EH (cell line): ENCODE data around the gene PIAS4.
"Not testable (repeated sequence)": the region's sequence is repeated elsewhere in the genome, so short reads cannot be mapped to it uniquely, and the experiment has no call there.

Experiments used
- DNase-seq: peaks from one replicate; pipeline ENCODE4 v3.0.0-alpha.2; 2015; ENCODE audit warnings: low read depth

PIAS4 gene, protein sequence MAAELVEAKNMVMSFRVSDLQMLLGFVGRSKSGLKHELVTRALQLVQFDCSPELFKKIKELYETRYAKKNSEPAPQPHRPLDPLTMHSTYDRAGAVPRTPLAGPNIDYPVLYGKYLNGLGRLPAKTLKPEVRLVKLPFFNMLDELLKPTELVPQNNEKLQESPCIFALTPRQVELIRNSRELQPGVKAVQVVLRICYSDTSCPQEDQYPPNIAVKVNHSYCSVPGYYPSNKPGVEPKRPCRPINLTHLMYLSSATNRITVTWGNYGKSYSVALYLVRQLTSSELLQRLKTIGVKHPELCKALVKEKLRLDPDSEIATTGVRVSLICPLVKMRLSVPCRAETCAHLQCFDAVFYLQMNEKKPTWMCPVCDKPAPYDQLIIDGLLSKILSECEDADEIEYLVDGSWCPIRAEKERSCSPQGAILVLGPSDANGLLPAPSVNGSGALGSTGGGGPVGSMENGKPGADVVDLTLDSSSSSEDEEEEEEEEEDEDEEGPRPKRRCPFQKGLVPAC

GRCh38 chr19:4007021-4007835 lies at the start of gene PIAS4:
Gene PIAS4 (plus strand): TSS chr19:4007736. CDS start chr19:4007761, 25 bp downstream.
- peak; percentile 94 for DNase-seq

DNA sequence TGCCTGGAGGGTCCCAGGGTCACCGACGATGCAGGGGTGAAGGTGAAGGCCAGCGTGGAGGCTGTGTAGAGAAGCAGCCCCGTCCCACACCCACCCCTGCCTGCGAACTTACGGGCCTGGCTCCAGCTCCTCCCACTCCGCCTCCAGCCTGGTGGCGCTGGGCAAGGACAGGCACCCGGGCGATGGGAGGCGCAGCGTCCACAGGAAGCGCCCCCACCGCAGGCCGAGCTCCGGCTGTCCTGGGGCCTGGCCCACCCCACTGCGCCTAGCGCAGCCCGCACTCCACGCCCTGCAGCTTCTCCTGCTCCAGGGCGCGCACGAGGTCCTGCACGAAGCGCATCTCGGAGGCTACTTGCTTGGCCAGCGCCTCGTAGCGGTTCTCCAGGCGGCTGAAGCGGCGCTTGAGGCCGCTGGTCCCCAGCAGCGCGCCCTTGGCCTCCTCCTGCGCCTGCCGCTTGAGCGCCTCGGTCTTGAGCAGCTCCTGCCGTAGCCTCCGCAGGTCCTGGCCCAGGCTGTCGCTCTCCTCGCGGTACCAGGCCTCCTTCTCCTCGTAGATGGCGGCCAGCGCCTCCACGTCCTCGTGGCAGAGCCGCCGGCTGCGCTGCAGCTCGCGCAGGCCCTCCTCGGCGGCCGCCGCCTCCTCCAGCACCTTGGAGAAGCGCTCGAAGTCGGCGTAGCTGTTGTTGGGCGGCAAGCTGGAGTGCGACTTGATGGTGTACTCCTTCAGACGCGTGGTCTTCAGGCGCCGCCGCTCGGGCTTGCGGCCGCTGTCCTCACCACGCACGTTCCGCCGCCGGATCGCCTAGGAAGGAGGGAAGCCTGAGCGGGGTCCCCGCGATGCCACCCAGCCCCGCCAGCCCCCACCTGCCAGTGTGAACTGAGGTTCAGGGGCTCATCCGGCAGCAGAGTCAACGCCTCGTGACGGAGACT lies 48.4 kb upstream of the PIAS4 start:
- no peak for DNase-seq

DNA sequence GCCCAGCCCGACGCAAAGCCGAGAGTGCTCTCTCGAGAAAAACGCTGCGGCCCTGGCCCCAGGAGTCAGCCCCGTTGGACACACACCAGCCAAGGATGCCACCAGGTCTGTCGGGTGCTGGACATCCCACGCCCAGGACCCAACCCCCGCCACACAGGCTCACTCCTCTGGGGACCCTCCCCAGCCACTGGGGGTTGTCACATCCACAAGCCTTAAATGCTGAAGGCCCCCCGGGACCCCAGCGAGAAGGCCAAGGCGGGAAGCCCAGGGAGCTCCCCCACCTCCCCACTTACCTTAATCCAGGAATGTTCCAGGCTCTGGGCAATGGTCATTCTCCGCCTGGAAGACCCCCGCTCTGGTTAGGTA lies 47.8 kb upstream of the PIAS4 start:
- no peak for DNase-seq

- no peak for DNase-seq
Measured at GRCh38 chr19:3961007-3961406, 46.5 kb upstream of the PIAS4 start.

DNA sequence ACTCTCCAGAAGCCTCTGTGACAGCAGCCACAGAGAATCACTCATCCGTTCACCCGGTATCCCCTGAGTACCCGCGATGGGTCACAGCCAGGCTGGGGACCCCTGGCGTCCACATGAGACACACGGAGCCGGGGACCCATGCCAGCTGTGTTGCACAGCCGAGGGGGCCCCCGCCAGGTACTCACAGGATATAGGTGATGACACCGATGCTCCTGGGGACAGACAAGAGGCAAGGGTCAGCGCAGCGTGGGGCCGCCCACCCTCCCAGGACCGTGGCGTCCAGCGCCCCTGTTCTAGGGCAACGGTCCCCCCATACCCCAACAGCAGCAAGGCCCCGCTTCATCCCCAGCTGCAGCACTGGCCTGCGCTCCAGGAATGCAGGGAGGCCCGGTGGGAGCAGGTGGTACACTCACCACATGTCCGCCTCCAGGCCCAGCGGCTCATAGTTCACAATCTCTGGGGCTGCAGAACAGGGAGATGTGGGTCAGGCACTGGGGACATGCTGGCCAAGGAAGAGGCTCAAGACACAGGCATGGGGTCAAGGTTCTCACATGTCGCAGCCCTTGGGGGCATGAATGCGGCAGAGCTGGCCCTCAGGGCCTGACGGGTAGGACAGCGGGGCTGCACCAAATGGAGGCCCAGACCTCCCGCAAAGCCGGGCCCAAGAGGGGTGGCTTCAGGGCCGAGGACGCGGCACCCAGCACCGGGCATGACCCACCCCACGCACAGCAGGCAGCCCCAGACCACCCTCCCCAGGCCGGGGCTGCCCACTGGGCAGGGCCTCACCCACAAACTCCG lies 43.9 kb upstream of the PIAS4 start:
- no peak for DNase-seq

GRCh38 chr19:3964256-3965194 lies 43.0 kb upstream of the PIAS4 start:
- DNase-seq = no peak

- DNase-seq = no peak
Measured at GRCh38 chr19:3966051-3967017, 41.2 kb upstream of the PIAS4 start.

- DNase-seq = not testable (repeated sequence)
Measured at GRCh38 chr19:3967983-3968382, 39.6 kb upstream of the PIAS4 start.

DNA sequence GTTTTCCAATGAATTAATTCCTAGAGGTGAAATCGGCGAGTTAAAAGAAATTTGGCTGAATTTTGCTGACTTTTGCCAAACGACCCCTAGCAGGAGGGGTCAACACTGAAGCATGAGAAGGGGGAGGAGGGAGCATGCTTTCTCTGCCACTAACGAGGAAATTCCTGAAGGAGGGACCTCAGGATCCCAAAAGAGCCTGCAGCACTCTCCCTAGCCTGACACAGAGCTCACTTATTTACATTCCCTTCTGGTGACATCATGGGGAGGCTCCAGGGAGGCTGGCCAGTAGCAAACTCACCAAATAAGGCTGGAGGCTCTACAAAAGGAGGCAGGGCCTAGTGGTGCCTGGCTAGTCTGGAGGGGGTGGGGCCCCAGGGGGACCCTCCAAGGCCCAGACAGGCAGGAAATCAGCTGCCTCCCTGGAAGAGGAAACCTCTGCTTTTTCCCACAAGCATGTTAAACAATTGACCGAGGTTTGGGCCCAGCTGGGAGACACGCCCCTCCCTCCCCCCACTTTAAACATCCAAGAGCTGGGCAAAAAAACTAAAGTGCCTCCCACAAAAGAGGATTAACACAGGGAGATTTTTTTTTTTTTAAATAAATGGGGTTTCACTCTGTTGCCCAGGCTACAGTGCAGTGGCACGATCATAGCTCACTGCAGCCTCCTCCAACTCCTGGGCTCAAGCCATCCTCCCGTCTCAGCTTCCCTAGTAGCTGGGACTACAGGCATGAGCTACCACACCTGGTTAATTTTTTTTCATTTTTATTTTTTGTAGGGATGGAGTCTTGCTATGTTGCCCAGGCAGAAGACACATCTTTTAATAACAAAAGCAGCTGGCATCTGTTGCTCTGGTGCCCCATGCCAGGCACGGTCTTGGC lies 38.7 kb upstream of the PIAS4 start:
- peak; percentile 100 for DNase-seq

DNA sequence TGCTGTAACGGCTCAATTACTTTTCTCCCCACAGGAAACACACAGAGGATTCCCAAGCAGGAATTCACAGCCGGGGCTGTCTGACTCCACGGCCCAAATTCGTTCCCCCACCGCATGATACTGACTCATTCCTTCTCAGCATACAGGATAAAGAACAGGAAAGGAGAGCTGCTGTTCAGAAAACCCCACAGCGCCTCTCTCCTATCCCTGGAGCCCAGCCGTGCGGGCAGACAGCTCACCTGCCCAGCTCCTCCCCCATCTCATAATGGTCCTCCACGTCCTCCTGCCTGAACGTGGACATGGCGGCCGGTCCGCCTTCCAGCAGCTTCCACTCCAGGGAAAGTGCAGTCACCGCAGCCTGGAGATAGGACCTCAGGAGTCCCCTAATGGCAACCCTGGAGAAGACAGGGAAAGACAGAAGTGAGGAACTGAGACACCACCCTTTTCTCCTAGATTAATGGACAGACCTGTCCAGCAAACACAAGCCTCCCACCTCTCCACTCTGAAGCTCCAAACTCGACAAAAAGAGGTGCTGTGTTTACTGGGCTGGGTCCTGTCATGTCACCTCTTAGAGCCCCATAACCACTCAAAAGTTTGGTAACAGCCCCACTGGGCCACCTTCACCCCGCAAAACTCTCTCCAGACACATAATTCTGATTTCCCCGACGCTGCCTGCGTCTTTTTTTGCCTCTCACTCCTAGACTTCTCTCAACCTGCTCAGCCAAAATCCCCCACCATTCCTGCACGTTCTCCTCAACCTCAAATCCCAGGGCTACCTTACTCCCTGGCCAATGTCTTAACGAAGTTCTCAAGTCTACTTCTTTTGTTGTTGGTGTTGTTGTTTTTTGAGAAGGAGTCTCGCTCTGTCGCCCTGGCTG lies 37.9 kb upstream of the PIAS4 start:
- peak; percentile 93 for DNase-seq

DNA sequence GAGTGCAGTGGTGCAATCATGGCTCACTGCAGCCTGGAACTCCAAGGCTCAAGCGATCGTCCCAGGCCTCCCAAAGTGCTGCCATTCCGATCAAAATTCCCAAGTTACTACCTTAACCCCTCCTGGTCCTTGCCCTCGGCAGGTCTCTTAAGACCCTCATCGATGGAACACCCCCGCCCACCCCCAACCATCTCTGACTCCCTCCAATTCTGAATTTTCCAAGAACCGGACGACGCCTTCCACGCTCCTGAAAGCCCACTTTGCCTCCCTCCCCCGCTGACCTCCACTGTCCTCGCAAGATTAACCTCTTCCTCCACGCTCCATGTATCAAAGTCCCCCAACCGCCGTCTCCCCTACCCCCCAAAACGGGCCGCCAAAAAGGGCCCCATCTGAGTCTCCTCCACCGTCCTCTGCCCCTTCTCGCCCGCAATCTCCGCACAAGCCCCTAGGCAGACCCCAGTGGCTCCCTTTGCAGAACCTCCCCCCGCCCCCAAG lies 37.2 kb upstream of the PIAS4 start:
- DNase-seq = no peak

GRCh38 chr19:3970808-3971598 lies 36.5 kb upstream of the PIAS4 start, which contains the start of gene DAPK3:
Gene DAPK3 (minus strand): TSS chr19:3971099. CDS start chr19:3969735, 1,364 bp downstream.
- peak; percentile 98 for DNase-seq

- DNase-seq = no peak
Measured at GRCh38 chr19:3975144-3975543, 32.4 kb upstream of the PIAS4 start.

GRCh38 chr19:3975637-3976087 lies 31.9 kb upstream of the PIAS4 start:
- DNase-seq = no peak

DNA sequence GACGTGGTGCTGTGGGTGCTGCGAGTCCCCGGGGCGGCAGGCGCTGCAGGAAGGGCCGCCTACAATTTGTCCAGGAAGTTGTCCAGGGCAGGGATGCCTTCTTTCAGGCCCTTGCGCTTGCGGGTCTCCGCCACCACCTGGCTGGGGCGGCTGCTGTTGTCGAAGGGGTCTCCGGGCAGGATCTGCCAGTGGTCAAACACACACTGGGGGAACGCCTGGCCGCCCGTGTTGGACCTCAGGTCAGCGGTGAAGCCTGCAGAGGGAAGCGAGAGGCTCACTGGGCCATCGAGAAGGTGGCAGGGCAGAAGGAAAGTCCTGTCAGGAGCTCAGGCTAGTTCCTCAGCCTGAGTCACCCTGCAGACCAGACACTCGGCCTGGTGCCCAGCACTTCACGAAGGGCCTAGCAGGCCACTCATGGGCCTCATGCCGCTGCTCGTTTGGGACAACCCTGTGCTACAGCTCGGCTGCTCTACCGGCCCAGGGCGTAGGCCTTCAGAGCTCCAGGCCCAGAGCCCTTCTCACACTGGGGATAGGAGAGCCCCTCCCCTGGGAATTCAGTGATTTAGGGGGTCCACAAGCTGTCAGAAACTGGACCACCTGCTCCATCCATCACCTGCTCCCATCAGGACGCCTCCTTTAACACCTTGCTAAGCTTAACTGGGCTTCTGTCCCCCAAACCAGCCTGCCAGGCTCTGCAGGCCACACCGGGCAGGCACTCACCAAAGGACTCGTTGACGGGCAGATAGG lies 30.9 kb upstream of the PIAS4 start:
- no peak for DNase-seq
